Fibroblast of skin of scalp (primary cell): ENCODE measurements around the gene PRXL2C. TPM values are rescaled to one million over a fixed set of nuclear protein-coding genes. Genes with fewer than 3 reads are reported as not detected.
"Not testable (repeated sequence)": the region's sequence is repeated elsewhere in the genome, so short reads cannot be mapped to it uniquely, and the experiment has no call there.

ENCODE experiments used
- DNase-seq: peaks from one replicate; pipeline ENCODE4 v3.0.0-alpha.2; 2013
- polyA plus RNA-seq, 2 experiments: library from polyadenylated mRNA; unstranded; fragments of 120-200 nt; gene quantifications; one replicate each; pipeline ENCODE4 v1.2.1, GENCODE V29; 2013; ENCODE audit not compliant: insufficient read length in 2 of 2

PRXL2C gene, protein sequence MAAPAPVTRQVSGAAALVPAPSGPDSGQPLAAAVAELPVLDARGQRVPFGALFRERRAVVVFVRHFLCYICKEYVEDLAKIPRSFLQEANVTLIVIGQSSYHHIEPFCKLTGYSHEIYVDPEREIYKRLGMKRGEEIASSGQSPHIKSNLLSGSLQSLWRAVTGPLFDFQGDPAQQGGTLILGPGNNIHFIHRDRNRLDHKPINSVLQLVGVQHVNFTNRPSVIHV
- polyA plus RNA-seq (2013, experiment 1 of 2; ENCODE audit: insufficient read length) = 2.6 TPM
- 3.3 TPM for polyA plus RNA-seq (2013, experiment 2 of 2; ENCODE audit: insufficient read length)

- DNase-seq = peak; percentile 36
Measured at GRCh38 chr9:96655198-96655851, at the start of gene PRXL2C. TSS of gene PRXL2C (minus strand) at chr9:96655317. CDS start at chr9:96655281, 36 bp downstream.

GRCh38 chr9:96700721-96701375 is 45.7 kb upstream of the PRXL2C start:
- DNase-seq = not testable (repeated sequence)

- DNase-seq = no peak
Measured at GRCh38 chr9:96691326-96691725, 36.2 kb upstream of the PRXL2C start.

- no peak for DNase-seq
Measured at GRCh38 chr9:96688745-96689464, 33.8 kb upstream of the PRXL2C start.

- DNase-seq = no peak
Measured at GRCh38 chr9:96688187-96688586, 33.1 kb upstream of the PRXL2C start.

DNA sequence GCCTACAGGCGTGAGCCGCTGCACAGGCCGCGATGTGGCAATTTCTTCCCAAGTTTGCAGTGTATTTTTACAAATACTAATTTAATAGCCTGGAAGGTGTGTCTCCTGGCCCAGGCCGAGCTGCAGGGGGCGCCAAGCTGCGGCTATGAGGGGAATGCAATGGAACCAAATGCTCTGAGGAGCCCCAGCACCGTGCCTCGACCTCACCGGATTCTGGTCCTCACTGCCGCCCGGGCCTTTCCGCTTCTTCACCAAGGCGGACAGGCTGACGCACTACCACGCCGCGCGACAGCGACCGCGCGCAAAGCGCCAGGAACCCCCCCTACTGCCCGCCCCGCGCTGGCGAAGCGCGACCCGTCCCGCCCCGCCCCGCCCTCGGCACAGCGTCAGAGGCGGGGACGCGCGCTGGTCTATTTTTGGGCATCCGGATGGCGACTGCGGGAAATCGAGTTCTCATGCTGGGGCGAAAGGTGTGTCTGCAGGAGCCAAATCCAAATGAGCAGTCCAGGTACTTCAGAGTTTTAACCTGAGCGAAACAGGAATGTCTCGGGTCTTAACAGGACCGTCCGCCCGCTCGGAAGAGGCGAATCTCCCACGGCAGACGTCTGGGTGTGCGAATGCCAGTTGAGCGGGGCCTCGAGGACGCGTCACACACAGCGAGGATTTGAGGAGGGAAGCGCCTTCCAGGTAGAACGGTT is 31.7 kb upstream of the PRXL2C start:
- peak; percentile 77 for DNase-seq

DNA sequence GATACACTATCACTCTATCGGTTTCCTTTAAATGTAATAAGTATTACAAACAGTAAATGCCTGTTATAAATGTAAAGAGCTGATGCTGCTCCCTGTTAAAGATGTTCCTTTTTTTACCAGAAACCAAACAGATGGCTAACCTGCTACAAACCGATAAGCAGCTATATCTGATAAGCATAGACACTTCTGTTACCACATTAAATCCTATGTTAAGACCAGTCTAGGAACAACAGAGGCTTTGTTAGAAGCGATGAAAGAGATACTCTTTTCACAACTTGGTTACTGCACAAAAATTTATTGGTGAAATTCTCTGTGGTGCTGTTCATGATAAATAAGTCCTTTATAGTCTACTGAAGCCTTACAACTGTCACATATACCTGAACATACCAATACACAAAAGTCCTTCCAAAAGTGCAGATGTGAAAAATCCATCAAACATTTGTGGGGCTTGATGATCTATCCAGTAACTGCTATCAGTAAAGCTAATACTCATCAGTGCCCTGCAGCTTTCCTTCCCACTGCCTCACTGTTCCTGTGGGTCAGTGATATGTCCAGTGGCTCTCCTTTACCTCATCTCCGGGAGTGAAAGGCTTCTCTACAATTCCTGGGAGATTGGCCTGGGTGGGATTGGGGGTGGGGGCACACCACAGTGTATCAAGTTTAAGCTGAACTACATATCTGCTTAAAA is 25.8 kb upstream of the PRXL2C start:
- DNase-seq = no peak

GRCh38 chr9:96674906-96675538 is 19.9 kb upstream of the PRXL2C start:
- peak; percentile 18 for DNase-seq

GRCh38 chr9:96673786-96674185 is 18.7 kb upstream of the PRXL2C start:
- not testable (repeated sequence) for DNase-seq

- no peak for DNase-seq
Measured at GRCh38 chr9:96668868-96669534, 13.9 kb upstream of the PRXL2C start.

DNA sequence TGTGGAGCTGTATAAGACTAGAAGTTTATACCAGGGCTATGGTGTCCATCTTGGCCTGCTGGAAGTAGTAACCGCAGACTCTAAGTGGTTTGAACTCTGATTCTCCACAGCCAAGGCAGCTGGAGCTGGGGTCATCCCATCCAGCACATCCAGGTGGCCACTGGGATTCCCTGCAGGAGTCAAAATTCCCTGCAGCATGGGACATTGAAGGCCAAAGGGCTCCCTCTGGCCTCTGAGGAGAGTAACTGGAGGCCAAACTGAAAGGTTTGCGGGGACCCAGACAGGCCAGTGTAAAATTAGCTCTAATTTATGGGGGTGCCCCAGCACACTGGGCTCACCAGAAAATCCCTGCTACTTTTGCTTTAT is 12.2 kb upstream of the PRXL2C start:
- DNase-seq = no peak

- peak; percentile 68 for DNase-seq
Measured at GRCh38 chr9:96666653-96667362, 11.7 kb upstream of the PRXL2C start.

DNA sequence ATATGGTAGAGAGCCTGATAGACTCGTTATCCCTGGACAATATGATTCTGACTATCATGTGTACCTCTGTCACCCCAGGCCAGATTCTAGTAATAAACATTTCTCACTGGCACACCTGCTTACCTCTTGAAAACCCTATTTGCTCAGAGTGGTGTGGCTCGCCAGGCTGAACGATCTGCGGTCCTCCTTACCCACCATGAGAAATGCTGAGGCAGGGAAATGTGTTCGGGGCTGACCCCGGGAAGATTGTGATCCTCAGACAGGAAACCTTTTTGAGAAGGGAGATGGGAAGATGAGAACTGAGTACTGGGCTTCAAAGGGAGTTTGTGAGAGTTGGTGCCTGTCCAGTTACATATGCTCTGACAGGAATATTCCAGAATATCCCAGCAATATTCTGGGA is 10.7 kb upstream of the PRXL2C start:
- DNase-seq = no peak

DNA sequence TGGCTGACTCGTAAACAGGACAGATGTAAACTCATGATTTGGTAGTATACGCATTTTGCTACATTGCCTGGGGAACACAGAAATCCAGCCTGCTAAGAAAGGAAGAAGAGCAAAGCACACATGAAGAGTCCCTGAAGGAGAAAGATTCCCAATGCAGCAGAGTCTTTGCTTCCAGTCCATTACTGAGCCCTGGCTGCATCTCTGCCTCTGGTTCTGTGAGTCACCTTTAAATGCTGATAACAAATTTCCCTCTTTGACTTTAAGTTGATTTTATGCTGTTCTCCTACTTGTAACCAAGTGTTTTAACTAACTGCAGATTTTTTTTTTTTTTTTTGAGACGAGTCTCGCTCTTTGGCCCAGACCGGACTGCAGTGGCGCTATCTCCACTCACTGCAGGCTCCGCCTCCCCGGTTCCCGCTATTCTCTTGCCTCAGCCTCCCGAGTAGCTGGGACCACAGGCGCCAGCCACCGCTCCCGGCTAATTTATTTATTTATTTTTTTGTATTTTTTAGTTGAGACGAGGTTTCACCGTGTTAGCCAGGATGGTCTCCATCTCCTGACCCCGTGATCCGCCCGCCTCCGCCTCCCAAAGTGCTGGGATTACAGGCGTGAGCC is 8.5 kb upstream of the PRXL2C start:
- no peak for DNase-seq

DNA sequence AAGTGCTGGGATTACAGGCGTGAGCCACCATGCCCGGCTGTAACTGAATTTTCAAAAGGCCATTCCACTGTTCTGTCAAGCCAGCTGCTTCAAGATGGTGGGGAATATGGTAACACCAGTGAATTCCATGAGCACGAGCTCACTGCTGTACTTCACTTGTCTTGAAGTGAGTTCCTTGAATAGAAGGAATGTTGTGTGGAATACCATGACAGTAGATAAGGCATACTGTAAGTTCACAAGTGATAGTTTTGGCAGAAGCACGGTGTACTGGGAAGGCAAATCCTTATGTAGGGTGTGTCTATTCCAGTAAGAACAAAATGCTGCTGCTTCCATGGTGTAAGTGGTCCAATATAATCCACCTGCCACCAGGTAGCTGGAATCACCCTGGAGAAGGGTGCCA is 6.6 kb upstream of the PRXL2C start:
- DNase-seq = peak; percentile 26

DNA sequence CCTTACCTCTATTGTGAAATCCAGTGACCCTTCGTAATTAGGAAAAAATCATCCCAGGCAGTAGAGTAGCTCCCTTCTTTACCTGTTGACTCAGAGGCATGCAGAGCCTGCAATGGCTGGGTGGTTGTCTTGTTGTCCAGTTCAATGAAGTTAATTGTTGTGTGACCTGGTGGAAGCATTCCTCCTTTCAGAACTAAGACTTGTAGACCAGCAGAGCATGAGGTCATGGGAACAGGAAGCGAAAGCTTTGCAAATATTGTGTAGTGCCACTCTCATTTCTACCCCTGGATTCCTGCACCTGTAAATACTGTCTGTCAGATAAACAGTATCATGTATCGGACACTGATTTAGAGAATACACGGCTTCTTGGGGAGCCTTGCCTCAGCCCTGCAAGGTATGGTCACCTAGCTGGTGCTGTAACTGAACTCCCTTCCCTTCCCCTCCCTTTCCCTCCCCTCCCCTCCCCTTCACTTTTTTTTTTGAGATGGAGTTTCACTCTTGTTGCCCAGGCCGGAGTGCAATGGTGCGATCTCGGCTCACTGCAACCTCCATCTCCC is 5.7 kb upstream of the PRXL2C start:
- no peak for DNase-seq

GRCh38 chr9:96654450-96655197 is 493 bp downstream of the PRXL2C start:
- DNase-seq = peak; percentile 55

DNA sequence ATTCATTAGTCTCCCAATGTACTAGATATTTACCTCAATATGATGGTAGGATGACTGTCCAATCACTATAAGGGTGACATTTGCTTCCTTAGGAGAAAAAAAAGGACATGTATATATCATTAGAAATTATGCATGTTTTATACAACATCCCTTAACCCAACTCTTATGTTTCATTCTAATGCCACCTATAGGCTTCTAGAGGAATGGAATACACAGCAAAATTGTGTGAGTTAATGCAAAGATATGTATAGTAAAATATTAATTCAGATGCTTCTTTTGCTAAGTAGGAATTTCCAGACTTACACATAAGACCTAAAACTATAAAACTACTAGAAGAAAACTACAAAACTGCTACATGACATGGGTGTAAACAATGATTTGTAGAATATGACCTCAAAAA is 3.5 kb downstream of the PRXL2C start:
- DNase-seq = peak; percentile 55
